SJSA1 (cell line): ENCODE results near the gene COL8A2. TPM values are rescaled to one million over a fixed set of nuclear protein-coding genes. Genes with fewer than 3 reads are reported as not detected.

Source experiments
- DNase-seq, 2 experiments: peaks; one replicate each; pipeline ENCODE4 v3.0.0-alpha.2; 2015 to 2020; ENCODE audit warnings: low spot score in 2 of 2, low read depth in 1 of 2
- H3K27ac ChIP-seq: fragments of 250-450 bp; sonication (Bioruptor Pico); 2 replicates; pipeline ENCODE4 v1.5.1; 2020; ENCODE audit warnings: mild to moderate bottlenecking, moderate library complexity
- H3K27me3 ChIP-seq: fragments of 250-450 bp; sonication (Bioruptor Pico); replicated peaks from 2 replicates; pipeline ENCODE4 v1.5.1; 2020; ENCODE audit warnings: mild to moderate bottlenecking, moderate library complexity
- H3K36me3 ChIP-seq: fragments of 250-450 bp; sonication (Bioruptor Pico); 2 replicates; pipeline ENCODE4 v1.5.1; 2020; ENCODE audit warnings: mild to moderate bottlenecking
- H3K4me1 ChIP-seq: fragments of 250-450 bp; sonication (Bioruptor Pico); replicated peaks from 2 replicates; pipeline ENCODE4 v1.6.1; 2021; ENCODE audit warnings: mild to moderate bottlenecking
- H3K4me3 ChIP-seq: fragments of 250-450 bp; sonication (Bioruptor Pico); 2 replicates; pipeline ENCODE4 v1.5.1; 2020; ENCODE audit warnings: mild to moderate bottlenecking
- H3K9me3 ChIP-seq: fragments of 250-450 bp; sonication (Bioruptor Pico); replicated peaks from 2 replicates; pipeline ENCODE4 v1.5.1; 2020; ENCODE audit warnings: mild to moderate bottlenecking
- total RNA-seq: library from RNA; depleted of rRNA; stranded (reverse); fragments of >200 nt; shearing (Covaris generic); gene quantifications from 2 replicates; pipeline ENCODE4 v1.2.3, GENCODE V29; 2014

The COL8A2 gene
- total RNA-seq, 1 experiment from 2014 or later, result 1.1 TPM

DNA sequence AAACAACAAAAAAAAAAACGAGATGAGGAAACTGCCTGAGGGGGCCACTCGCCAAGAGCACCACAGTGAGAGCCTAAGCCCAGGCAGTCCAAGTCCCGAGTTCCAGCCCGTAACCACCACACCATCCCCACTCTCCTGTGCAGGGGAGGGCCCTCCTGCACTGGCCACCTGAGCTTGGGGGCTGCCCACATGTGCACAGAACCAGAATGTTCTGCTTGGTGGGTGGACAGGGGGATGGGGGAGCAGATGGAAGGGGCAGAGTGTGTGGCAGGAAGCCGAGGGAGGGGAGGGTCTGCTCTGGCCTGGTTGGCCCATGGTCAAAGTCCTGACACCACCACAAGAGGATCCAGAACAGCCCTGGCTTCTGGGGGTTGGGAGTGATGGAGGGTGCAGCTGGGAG lies 18.8 kb downstream of the COL8A2 start:
- DNase-seq, result no peak
- H3K27ac ChIP-seq, result no peak overlapping the region
- no peaks in the 10 kb centered on the region for H3K36me3 ChIP-seq
- no peaks in the 10 kb centered on the region for H3K27me3 ChIP-seq
- H3K9me3 ChIP-seq, result no peaks in the 10 kb centered on the region
- peaks cover 21% of the 10 kb centered on the region for H3K4me1 ChIP-seq
- no peak overlapping the region for H3K4me3 ChIP-seq

GRCh38 chr1:36101546-36101945 lies 23.5 kb downstream of the COL8A2 start:
- no peaks in the 10 kb centered on the region for H3K4me1 ChIP-seq
- no peak overlapping the region for H3K4me3 ChIP-seq
- DNase-seq, result no peak
- no peaks in the 10 kb centered on the region for H3K9me3 ChIP-seq
- H3K27me3 ChIP-seq, result no peaks in the 10 kb centered on the region
- no peak overlapping the region for H3K27ac ChIP-seq
- peaks cover 4% of the 10 kb centered on the region; the same call in 1 of the 2 replicates for H3K36me3 ChIP-seq

GRCh38 chr1:36100376-36100775 lies 24.6 kb downstream of the COL8A2 start:
- Histone ChIP-seq H3K27me3 (no peaks in the 10 kb centered on the region), H3K36me3 (peaks cover 12% of the 10 kb centered on the region), H3K9me3 (no peaks in the 10 kb centered on the region), H3K4me3 (no peak overlapping the region), H3K4me1 (no peaks in the 10 kb centered on the region), H3K27ac (no peak overlapping the region)
- DNase-seq, result no peak

DNA sequence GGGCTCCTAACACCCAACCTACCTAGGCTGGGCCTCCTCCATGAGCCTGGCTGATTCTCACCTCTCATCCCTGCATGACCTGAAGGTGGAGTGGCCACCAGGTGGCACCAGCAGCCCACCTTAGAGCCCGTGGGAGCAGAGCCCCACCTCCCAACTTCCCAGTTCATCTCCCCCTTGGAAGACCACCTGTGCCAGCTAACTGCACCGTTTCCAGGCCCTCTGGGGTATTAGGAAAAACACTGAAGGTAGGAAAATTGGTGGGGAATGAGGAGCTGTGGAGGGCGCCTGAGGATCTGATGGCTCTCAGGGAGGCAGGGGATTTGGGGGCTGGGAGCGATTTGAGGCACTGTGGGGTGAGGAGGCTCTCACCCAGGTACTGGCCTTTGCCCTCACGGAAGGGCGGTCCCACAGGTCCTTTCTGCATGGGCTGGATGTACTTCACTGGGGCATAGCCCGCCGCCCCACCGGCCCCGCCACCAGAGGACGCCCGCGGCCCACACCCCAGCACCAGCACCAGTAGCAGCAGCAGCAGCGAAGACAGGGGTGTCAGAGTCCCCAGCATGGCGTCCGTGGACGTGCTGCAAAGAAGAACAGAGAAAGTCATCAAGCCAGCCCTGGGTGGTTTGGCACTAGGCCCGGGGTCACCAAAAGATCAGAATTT lies 25.2 kb downstream of the COL8A2 start:
- H3K4me1 ChIP-seq, result no peaks in the 10 kb centered on the region
- no peaks in the 10 kb centered on the region for H3K9me3 ChIP-seq
- peaks cover 14% of the 10 kb centered on the region for H3K36me3 ChIP-seq
- peak; percentile 72 to 84 for DNase-seq
- no peak overlapping the region for H3K27ac ChIP-seq
- H3K27me3 ChIP-seq, result no peaks in the 10 kb centered on the region
- no peak overlapping the region for H3K4me3 ChIP-seq

- no peak overlapping the region for H3K27ac ChIP-seq
- no peak for DNase-seq
- H3K4me1 ChIP-seq, result no peaks in the 10 kb centered on the region
- H3K9me3 ChIP-seq, result no peaks in the 10 kb centered on the region
- H3K27me3 ChIP-seq, result no peaks in the 10 kb centered on the region
- no peak overlapping the region for H3K4me3 ChIP-seq
- H3K36me3 ChIP-seq, result peaks cover 24% of the 10 kb centered on the region
These were observed 26.2 kb downstream of the COL8A2 start for GRCh38 chr1:36098650-36099365.

DNA sequence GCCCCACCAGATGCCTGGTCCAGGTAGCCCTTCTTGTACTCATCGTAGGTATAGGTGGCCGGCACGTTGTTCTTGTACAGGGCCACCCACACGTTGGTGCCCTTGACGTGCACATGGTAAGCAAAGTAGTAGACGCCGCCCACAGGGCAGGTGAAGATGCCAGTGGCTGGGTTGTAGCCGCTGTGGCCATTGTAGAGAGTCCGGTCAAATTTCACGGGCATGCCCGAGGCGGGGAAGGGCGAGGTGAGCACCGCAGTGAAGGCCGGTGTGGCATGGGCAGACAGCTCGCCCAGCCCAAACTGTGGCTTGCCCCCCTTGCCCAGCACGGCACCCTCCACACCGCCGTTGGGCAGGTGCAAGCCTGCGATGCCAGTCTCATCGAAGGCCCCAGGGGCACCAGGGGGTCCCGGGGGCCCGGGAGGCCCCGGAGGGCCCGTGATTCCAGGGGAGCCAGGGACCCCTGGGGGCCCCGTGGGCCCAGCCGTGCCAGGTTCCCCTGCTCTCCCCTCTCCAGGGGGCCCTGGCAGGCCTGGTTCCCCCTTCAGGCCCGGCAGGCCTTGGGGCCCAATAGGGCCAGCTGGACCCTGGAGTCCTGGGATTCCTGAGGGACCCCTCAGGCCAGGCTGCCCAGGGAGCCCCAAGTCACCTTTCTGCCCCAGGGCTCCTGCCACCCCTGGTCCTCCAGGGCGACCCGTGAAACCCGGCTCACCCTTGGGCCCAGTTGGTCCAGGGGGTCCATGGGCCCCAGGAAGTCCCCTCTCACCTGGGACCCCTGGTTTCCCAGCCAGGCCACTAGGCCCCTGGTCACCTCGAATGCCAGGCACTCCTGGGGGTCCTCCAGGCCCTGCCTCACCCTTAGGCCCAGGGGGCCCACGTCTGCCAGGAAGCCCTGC lies 27.1 kb downstream of the COL8A2 start:
- Histone ChIP-seq H3K27ac (no peak overlapping the region), H3K4me1 (no peaks in the 10 kb centered on the region), H3K27me3 (no peaks in the 10 kb centered on the region), H3K4me3 (no peak overlapping the region), H3K36me3 (peaks cover 33% of the 10 kb centered on the region), H3K9me3 (no peaks in the 10 kb centered on the region)
- DNase-seq, result no peak

- Histone ChIP-seq H3K27me3 (no peaks in the 10 kb centered on the region), H3K4me3 (no peak overlapping the region), H3K4me1 (no peaks in the 10 kb centered on the region), H3K36me3 (peaks cover 45% of the 10 kb centered on the region), H3K9me3 (no peaks in the 10 kb centered on the region), H3K27ac (no peak overlapping the region)
- peak in 1 of 2 experiments; percentile 21 for DNase-seq
These were observed 28.3 kb downstream of the COL8A2 start for GRCh38 chr1:36096500-36097432.

GRCh38 chr1:36095760-36096405 lies 29.1 kb downstream of the COL8A2 start:
- Histone ChIP-seq H3K4me3 (no peak overlapping the region), H3K4me1 (no peaks in the 10 kb centered on the region), H3K36me3 (peaks cover 54% of the 10 kb centered on the region), H3K9me3 (no peaks in the 10 kb centered on the region), H3K27ac (no peak overlapping the region), H3K27me3 (no peaks in the 10 kb centered on the region)
- DNase-seq, result no peak

DNA sequence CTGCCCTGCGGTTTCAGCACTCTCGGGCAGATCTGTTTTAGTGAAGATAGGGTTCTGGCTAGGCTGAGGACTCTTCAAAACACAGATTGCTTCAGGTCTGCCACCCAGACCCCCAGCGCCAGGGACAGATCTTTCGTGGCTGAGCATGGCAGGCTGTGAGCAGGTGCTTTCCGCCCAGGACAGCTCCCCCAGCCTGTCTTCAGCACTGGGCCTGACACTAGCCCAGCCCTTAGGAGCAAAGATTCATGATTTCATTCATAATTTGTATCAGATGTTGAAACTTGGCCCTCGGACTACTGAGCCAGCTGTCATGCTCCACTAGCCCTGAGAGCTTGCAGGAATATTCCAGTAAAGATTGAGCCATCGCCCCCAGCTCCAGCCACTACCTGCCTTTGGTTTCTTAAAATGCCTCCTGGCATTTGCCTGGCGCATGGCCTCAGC lies 30.4 kb downstream of the COL8A2 start:
- Histone ChIP-seq H3K27ac (no peak overlapping the region), H3K4me1 (peaks cover 1% of the 10 kb centered on the region), H3K9me3 (no peaks in the 10 kb centered on the region), H3K36me3 (peaks cover 60% of the 10 kb centered on the region), H3K27me3 (no peaks in the 10 kb centered on the region), H3K4me3 (no peak overlapping the region)
- DNase-seq, result no peak

DNA sequence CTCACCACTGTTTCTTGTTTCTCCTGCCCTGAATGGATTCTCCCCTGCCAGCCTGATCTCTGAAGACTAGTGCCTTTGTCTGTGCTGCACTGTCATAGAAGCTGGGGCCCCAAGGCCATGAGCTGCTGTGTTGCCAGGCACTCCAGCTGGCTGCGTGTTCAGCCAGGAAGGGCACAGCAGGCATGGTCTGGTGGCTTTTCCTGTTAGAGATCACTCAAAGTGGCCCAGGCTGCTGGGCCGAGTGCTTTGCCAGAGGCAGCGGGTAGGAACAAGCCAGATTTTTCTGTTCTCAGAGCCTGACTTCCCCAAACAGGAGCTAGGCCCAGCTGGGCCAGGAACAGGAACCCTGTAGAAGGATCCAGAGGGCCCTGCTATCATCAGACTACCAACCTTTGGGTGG lies 31.1 kb downstream of the COL8A2 start:
- Histone ChIP-seq H3K4me1 (peaks cover 3% of the 10 kb centered on the region), H3K27ac (no peak overlapping the region)

GRCh38 chr1:36093226-36093625 lies 31.8 kb downstream of the COL8A2 start:
- Histone ChIP-seq H3K27me3 (no peaks in the 10 kb centered on the region), H3K4me3 (no peak overlapping the region), H3K27ac (no peak overlapping the region), H3K36me3 (peaks cover 71% of the 10 kb centered on the region), H3K9me3 (no peaks in the 10 kb centered on the region), H3K4me1 (peaks cover 7% of the 10 kb centered on the region)
- DNase-seq, result no peak

More for the DNA sequence above, 31.1 kb downstream of the COL8A2 start:
- H3K4me3 ChIP-seq, result no peak overlapping the region
- no peaks in the 10 kb centered on the region for H3K27me3 ChIP-seq
- no peak for DNase-seq
- H3K36me3 ChIP-seq, result peaks cover 65% of the 10 kb centered on the region
- H3K9me3 ChIP-seq, result no peaks in the 10 kb centered on the region

DNA sequence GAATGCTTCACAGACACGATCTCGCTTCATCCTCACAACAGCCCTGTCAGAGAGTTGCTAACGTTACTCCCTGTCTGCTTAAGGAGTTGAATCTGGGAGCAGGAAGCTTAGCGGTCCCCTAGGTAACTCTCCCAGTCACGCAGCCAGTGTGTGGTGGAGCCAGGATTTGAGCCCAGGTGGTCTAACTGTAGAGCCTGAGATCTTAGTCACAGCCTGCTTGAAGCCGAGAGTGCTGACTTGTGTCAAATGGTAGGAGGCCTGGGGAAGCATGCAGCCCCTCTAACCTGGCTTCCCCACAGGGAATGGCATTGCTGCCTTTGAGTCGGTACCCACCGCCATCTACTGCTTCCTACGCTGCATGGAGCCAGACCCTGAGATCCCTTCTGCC lies 32.2 kb downstream of the COL8A2 start:
- Histone ChIP-seq H3K4me1 (peaks cover 8% of the 10 kb centered on the region), H3K27me3 (no peaks in the 10 kb centered on the region), H3K27ac (no peak overlapping the region), H3K4me3 (no peak overlapping the region), H3K36me3 (peaks cover 71% of the 10 kb centered on the region), H3K9me3 (no peaks in the 10 kb centered on the region)
- DNase-seq, result no peak
